HG02840 (cell line): ENCODE data around the gene MAK.
"Not testable (repeated sequence)": the region's sequence is repeated elsewhere in the genome, so short reads cannot be mapped to it uniquely, and the experiment has no call there.

Source experiments
- ATAC-seq: cut with Tn5 transposase; IDR thresholded peaks from one replicate; pipeline ENCODE4 v1.9.1; 2021; ENCODE audit warnings: mild to moderate bottlenecking, moderate library complexity, moderate number of reproducible peaks; ENCODE audit not compliant: unreplicated experiment, low FRiP score

The MAK gene

GRCh38 chr6:10736731-10737130 lies 101.6 kb downstream of the MAK start:
- ATAC-seq = no peak

- ATAC-seq = no peak
Observed at GRCh38 chr6:10733863-10734262, 104.5 kb downstream of the MAK start.

GRCh38 chr6:10733151-10733715 lies 105.1 kb downstream of the MAK start:
- no peak for ATAC-seq

- ATAC-seq = no peak
Observed at GRCh38 chr6:10730254-10730653, 108.1 kb downstream of the MAK start.

GRCh38 chr6:10725716-10726115 lies 112.6 kb downstream of the MAK start:
- no peak for ATAC-seq

- no peak for ATAC-seq
Observed at GRCh38 chr6:10725044-10725443, 113.3 kb downstream of the MAK start.

- ATAC-seq = no peak
Observed at GRCh38 chr6:10723567-10723881, 114.8 kb downstream of the MAK start.

- ATAC-seq = peak; percentile 99
Observed at GRCh38 chr6:10722820-10723566, 115.3 kb downstream of the MAK start, which contains the start of gene TMEM14C. TSS of gene TMEM14C (plus strand) at chr6:10723070. CDS start at chr6:10724614, 1,544 bp downstream.

GRCh38 chr6:10722570-10722819 lies 115.8 kb downstream of the MAK start:
- ATAC-seq = no peak

GRCh38 chr6:10721850-10722569 lies 116.3 kb downstream of the MAK start:
- no peak for ATAC-seq

- ATAC-seq = not testable (repeated sequence)
Observed at GRCh38 chr6:10720960-10721849, 117.1 kb downstream of the MAK start.

- no peak for ATAC-seq
Observed at GRCh38 chr6:10720265-10720959, 117.9 kb downstream of the MAK start.

- ATAC-seq = no peak
Observed at GRCh38 chr6:10719964-10720264, 118.4 kb downstream of the MAK start.

GRCh38 chr6:10719296-10719963 lies 118.9 kb downstream of the MAK start:
- no peak for ATAC-seq

- ATAC-seq = no peak
Observed at GRCh38 chr6:10713962-10714361, 124.4 kb downstream of the MAK start.
